Measurements from ENCODE around the gene PARVA.

- no peak for TF ChIP-seq CTCF (IDR thresholded peaks at IDR 0.05; ENCODE audit: low read depth, low read length, poor library complexity, severe bottlenecking)
- no peak for TF ChIP-seq EZH2phosphoT487 (IDR thresholded peaks at IDR 0.05; ENCODE audit: borderline replicate concordance, low read length)
Measured at GRCh38 chr11:12508151-12508751, 130.9 kb downstream of the PARVA start.
